Stimulated activated CD8-positive, alpha-beta memory T cell treated with anti-CD3 and anti-CD28 coated beads, Interleukin-15, amount 100 ng/mL, for 24 hours (primary cell): ENCODE data around the gene PFDN4.

Source experiments
- DNase-seq: peaks from one replicate; pipeline ENCODE4 v3.0.0-alpha.2; 2020; ENCODE audit warnings: low read depth

PFDN4 gene

GRCh38 chr20:54267483-54268003, 59.7 kb downstream of the PFDN4 start:
- DNase-seq, result no peak

- no peak for DNase-seq
These were observed 61.1 kb downstream of the PFDN4 start for GRCh38 chr20:54268941-54269340.
